GM19372 (cell line): Measurements from ENCODE around the gene NXNL1.
A peak's percentile ranks its signal among the peaks of the same experiment; 100 is the strongest.
"Not testable (repeated sequence)": the region's sequence is repeated elsewhere in the genome, so short reads cannot be mapped to it uniquely, and the experiment has no call there.

Experiments used
- ATAC-seq: cut with Tn5 transposase; IDR thresholded peaks from one replicate; pipeline ENCODE4 v1.9.1; 2021; ENCODE audit warnings: mild to moderate bottlenecking, low read depth, moderate library complexity; ENCODE audit not compliant: unreplicated experiment

The NXNL1 gene

DNA sequence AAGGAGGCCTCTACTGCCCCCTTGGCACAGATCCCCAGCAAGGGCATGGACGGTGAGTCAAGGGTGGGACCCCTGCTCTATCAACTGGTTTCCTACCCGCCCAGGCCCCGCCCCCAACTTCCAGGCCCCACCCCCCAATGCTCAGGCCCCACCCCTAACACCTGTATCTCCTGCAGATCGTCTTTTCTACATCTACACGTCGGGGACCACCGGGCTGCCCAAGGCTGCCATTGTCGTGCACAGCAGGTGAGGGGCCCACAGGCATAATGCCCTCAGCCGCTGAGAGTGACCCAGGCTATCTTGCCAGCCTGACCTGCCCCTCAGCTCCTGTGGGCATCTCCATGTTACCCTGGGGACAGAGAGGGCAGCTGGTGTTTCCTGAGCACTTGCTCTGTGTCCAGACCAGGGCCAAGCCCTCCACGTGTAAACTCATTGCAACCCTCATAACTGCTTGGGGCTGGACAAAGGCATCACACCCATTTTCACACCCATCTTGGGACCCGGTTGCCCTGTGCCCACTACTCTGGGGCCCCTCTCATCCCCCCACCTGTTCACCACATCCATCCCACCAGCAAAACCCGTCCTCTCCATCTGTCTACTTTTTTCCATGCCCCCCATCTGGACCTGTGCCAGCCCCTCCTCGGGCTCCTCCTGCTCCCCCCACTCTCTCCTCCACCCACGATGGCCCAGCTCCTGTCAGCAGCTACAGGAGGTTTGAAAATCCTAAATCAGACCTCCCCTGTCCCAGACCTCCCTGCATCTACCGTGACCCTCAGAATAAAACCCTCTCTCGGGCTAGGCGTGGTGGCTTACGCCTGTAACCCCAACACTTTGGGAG lies 26.8 kb upstream of the NXNL1 start:
- ATAC-seq: no peak

DNA sequence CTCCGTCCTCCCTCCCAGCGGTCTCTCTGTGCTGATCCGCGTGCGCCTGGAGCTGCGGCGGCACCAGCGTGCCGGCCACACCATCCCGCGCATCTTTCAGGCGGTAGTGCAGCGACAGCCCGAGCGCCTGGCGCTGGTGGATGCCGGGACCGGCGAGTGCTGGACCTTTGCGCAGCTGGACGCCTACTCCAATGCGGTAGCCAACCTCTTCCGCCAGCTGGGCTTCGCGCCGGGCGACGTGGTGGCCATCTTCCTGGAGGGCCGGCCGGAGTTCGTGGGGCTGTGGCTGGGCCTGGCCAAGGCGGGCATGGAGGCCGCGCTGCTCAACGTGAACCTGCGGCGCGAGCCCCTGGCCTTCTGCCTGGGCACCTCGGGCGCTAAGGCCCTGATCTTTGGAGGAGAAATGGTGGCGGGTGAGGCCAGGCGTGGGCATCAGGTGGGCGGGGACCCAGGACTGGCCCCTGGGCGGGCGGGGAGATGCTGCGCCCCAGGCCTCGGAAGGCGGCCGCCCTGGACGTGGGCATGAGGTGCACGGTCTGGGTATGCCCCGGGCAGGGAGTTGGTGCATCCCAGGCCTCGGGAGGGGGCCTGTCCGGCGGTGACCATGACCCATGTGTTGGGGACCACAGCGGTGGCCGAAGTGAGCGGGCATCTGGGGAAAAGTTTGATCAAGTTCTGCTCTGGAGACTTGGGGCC lies 26.0 kb upstream of the NXNL1 start:
- no peak for ATAC-seq

DNA sequence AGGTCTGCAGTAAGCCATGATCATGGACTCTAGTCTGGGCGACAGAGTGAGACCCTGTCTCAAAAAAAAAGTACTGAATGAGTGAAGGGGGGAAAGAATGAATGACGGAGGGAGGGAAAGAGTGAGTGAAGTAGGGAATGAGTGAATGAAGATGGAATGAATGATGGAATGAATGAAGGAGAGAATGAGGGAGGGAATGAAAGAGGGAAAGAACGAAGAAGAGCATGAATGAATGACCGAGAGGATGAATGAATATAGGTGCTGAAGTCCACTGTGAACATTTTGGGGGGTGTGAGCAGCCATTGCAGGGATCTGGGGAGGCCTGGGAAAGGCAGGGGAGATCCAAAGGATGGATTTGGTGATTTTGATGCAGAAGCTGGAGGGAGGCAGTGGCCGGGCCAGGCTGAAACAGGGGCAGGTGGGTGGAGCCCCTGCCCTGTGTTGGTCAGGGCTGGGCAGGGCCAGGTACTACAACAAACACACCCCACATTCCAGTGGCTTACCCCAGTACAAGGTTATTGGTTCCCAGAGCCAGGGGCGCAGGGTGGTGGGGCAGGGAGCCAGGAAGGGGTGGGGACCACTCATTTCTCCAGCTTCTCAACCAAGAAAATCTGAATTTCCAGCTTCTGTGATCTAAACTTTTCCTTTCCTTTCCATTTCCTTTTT lies 23.9 kb upstream of the NXNL1 start:
- ATAC-seq: no peak

DNA sequence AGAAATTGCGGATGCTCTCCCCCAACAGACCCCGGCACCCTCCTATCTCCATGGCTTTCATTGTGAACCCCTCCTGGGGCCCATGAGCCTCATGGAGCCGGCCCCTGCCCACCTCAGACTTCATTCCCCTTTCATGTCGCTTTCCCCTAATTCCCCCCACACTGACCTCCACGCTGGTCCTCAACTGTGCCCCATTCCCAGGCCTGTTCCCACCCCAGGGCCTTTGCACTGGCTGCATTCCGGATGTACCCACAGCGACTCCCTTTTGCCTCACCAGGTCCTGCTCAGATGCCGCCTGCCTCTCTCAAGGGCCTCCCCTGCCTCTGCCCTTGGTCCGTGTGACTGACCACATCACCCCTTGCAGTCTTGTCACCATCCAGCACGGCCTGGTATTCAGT lies 22.9 kb upstream of the NXNL1 start:
- no peak for ATAC-seq

DNA sequence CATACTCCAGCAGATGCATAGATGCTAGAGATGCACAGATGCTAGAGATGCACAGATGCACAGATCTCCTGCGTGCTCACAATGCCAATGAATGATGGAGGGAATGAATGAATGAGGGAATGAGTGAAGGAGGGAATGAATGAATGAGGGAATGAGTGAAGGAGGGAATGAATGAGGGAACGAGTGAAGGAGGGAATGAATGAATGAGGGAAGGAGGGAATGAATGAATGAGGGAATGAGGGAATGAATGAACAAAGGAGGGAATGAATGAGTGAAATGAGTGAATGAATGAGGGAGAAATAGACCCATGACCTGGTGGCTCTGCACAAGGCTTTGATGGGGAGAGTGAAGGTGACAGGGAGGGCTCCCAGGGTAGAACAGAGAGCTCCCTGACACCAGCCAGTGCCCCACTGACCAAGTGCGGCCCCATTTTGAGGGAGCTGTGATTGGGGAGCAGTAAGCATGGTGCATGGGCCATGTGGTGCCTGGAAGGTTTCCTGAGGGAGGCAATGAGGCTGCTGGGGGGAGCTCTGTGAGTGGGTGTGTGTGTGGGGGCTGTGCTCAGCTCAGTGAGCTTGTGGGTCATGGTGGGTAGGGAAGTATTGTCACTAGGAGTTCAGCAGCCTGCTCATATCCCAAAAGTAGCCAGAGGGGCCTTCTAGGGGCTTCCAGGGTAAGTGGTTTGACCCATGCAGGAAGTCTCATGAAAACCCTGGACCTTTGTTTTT lies 22.3 kb upstream of the NXNL1 start:
- ATAC-seq: no peak

DNA sequence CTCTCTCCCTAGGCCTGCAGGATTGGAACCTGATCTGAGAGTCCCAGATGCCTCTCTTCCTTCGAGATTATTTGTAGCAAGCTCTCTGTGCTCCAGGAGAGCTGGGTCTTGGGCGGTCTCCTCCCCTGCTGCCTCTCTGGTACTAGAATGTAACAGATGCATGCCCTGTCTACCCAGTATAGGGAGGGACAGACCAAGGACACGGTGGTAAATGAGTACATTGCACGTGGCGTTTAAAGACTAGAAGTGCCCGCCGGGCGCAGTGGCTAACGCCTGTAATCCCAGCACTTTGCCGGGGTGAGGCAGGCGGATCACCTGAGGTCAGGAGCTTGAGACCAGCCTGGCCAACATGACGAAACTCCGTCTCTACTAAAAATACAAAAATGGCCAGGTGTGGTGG lies 21.3 kb upstream of the NXNL1 start:
- ATAC-seq: no peak

DNA sequence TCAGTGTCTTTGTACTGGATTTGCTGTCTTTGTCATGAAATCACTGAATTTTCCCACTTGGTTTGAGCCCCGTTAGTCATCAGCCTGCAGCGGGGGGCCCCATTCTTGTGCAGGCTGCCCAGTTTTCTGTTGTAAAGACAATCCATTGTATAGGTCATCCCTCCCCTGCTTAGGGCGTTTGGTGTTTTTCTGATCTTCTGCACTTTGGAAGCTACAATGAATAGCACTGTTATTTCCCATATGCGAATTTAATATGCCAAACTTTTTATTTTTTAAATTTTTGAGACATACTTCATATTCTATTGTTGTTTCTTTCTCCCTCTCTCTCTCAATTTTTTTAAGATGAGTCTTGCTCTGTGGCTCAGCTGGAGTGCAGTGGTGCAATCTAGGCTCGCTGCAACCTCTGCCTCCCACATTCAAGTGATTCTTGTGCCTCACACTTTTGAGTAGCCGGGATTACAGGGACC lies 18.6 kb upstream of the NXNL1 start:
- no peak for ATAC-seq

DNA sequence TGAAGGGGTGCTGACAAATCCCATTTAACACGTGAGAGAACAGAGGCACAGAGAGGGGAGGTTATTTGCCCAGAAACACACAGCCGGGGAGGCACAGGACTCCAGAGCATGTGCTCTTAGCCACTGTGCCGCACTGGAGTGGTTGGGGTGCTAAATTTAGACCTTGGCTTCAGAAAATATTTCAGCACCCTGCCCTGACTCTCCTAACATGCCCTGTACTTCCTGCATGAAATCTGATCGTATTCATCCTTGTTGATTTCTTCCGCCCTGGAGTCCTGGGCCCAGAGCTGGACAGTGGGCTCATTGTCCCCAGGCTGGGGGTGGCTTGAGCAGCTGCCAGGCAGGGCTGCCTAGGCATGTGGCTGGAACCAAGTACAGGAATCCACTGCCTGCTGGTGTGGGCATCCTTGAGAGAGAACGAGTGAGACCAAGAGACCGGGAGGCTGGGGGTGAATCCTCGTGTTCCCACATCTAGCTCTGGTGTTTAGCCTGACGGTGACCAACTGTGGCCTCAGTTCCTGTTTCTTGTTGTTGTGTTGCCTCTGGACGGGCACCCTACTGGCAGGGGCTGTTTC lies 14.9 kb upstream of the NXNL1 start:
- no peak for ATAC-seq

DNA sequence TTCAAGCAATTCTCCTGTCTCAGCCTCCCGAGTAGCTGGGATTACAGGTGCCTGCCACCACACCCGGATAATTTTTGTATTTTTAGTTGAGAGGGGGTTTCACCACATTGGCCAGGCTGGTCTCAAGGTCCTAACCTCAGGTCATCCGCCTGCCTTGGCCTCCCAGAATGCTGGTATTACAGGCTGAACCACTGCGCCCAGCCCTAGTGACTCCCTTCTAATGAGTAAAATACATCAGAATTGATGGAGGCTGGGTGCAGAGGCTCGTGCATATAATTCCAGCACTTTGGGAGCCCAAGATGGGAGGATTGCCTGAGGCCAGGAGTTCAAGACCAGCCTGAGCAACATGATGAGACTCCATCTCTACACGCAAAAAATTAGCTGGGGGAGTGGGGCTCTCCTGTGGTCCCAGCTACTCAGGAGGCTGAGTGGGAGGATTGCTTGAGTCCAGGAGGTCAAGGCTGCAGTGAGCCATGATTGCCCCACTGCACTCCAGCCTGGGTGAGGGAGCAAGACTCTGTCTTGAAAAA lies 14.3 kb upstream of the NXNL1 start:
- ATAC-seq: not testable (repeated sequence)

DNA sequence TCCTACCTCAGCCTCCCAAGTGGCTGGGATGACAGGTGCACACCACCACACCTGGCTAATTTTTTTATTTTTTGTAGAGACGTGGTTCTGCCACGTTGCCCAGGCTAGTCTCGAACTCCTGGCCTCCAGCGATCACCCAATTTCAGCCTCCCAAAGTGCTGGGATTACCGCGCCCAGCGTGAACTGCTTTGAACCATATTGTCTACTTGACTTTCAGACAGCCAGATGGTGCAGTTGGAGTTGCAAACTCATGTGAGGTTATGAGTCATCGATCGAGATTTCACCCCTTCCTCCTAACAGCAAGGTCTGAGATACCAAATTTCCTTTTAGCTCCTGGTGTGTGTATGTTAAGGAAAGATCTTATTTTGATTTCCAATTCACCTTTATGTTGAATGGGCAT lies 12.3 kb upstream of the NXNL1 start:
- no peak for ATAC-seq

DNA sequence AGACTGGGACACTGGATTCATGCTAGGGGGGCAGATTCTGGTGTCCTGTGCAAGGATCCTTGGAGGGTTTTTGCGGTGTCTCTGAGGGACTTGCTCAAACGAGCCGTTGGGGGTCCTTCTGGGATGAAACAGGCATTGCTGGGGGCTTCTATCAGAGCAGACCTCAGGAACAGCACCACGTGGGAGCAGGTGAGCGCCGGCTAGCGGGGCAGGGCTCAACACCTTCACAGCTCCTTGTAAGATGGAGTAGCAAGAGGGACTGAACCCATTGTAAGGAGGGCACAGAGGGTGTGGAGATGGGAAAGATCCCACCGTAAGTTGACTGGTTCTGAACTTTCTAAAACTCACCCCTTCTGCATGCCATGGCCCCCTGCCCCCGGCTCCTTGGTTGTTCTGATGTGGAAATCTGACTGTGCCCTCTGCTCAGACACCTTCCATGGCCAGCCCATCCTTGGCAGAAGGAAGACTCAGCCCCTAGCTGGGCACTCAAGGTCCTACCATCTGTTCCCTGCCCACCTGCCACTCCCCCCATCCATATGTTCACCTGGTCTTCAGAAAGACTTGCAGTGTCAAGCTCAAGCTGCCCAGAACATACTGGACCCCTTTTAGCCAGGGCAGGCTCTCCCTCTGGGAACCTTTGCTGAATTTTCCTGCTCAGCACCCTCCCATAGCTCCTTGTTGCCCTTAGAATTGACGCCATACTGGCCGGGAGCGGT lies 10.8 kb upstream of the NXNL1 start:
- no peak for ATAC-seq

DNA sequence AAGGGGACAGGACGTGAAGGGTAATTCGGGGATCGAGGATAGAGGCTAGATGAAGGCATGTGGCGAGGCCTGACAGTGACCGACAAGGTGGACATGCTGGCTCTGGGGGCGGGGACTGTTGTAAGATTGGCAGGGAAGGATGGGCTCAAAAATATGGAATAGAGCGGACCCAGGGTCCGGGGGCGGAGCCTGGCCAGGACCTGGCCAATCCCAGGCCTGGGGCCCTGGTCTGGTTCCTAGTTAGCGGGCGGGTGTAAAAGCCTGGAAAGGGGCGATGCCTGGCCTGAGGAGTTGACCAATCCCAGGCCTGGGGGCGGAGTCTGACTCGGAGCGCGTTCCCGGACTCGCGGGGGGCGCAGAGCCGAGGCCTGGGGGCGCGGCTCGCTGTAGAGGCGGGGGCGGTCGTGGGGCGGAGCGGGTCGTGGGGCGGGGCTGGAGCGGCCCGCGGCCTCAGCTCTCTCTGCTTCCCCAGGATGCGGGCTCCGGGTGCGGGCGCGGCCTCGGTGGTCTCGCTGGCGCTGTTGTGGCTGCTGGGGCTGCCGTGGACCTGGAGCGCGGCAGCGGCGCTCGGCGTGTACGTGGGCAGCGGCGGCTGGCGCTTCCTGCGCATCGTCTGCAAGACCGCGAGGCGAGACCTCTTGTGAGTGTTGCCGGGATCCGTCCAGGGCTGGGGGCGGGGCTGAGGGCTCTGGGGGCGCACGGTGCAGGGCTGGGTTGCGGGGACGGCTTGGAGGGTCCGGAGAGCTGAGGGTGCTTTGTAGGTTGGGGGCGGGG lies 9.5 kb upstream of the NXNL1 start, which contains the start of gene SLC27A1:
Gene SLC27A1, plus strand, starts transcription at position 457 of the 774 bp plus-strand sequence. Its CDS starts 17 bp downstream, at position 474.
- peak; percentile 79 for ATAC-seq

DNA sequence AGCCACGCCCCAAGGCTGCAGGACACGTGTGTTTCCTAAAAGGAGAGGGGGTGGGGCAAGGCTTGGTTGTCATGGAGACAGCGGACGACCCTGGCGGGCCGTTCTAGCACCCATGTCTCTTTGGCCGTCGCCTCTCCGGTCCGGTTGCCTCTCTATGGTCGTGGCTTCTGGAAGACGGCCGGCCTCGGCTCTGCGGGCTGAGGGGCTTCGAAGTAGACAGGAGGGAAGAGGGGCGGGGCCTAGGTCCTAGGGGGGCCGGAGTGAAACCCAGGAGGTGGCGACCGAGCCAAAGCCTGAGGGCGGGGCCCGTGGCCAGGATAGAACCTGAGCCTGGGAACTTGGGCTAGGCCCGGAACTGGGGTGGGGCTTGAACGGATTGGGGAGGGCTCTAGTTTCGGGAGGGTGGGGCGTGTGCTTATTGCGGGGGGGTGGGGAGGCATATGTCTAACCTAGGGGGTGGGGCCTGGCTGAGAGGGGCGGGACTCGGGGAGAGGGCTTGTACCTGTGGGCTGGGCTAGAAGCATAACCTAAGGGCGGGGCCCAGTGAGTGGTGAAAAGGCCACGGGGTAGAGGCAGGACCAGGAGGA lies 8.8 kb upstream of the NXNL1 start:
- ATAC-seq: peak; percentile 46

DNA sequence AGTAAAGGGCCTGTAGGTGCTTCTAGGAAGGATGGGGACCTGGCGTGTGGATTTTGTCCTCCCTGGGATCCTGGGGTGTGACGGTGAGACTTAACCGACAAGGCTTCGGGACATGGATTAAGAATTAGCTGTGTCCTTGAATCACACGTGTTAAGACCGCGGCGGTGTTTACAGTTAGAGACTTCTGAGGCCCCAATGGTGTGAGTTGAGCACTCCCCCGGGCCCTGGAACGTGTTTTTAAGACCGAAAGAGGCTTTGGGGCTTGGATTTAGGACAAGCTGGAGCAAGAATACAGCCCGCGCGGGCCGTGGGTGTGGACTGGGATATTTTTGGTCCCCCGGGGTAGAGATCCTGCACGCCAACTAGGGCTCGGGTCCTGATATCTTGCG lies 8.4 kb upstream of the NXNL1 start:
- no peak for ATAC-seq

DNA sequence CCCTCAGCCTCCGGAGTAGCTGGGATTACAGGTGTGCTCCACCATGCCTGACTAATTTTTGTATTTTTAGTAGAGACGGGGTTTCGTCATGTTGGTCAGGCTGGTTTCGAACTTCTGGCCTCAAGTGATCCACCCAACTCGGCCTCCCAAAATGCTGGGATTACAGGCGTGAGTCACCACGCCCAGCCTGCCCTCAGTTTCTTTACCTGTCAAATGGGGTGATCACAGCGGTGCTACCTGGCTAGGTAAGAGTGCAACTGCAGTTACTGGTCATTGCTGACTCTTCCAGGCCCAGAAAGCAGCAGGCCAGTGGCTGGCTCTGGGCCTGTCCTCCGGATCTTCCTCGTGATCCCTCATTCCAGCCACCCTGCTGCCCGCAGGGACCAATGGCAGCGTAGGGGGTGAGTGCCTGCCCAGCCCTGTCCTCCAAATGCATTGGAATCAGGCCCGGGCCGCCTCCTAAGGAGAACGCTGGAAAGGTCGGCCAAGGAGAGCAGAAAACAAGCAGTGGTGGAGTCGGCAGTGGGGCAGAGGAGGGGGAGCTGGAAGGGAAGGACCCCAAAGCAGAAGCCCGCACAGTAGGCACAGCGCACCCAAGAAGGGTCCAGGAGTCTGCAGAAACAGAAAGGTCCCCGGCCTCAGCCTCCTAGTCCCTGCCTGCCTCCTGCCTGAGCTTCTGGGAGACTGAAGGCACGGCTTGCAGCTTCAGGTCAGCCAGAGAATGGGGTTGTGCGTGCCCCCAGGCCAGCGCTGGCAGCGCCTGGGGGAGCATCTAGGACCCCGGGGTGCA lies 7.8 kb upstream of the NXNL1 start:
- ATAC-seq: no peak

DNA sequence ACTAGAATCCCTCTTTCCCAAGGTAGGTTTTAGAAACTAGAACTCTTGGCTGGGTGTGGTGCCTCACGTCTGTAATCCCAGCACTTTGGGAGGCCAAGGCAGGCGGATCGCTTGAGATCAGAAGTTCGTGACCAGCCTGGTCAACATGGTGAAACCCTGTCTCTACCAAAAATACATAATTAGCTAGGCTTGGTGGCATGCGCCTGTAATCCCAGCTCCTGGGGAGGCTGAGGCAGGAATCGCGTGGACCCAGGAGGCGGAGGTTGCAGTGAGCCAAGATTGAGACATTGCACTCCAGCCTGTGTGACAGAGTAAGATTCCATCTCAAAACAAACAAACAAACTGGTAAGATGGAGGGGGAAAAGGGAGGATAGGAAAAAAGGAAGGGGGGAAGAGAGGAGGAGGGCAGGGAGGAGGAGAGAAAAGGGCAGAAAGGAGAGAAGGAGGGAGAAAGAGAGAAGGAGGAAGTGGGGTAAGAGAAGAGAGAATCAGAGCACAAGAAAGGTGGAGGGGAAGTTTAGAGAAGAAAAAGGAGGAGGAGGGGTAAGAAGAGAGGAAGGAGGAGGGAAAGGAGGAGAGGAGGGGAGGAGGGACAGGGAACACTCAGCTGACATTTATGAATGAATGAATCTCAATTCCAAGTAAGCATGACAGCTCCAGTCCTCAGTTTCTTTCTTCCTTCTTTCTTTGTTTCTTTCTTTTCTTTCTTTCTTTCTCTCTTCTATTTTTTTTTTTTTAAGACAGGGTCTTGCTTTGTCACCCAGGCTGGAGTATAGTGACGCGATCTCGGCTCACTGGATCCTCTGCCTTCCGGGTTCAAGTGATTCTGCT lies 7.0 kb upstream of the NXNL1 start:
- no peak for ATAC-seq

DNA sequence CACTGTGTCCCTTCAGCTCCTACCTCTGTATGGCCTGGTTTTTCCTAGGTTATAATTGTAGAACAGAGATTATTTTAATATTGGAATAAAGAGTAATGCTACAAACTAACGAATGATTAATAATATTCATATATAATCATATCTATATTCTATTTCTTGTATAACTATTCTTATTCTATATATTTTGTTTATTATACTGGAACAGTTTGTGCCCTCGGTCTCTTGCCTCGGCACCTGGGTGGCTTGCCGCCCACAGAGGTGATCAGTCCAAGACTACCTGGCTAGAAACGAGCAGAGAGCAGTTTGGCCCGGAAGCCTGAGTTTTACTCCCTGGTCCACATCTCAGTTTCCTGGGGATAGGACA lies 5.7 kb upstream of the NXNL1 start:
- ATAC-seq: no peak
